ENCODE measurements around the gene PLD5.
"Not testable (repeated sequence)": the region's sequence is repeated elsewhere in the genome, so short reads cannot be mapped to it uniquely, and the experiment has no call there.

The PLD5 gene

GRCh38 chr1:242467556-242468145, 56.8 kb downstream of the PLD5 start:
- TF ChIP-seq, protein P1, sequence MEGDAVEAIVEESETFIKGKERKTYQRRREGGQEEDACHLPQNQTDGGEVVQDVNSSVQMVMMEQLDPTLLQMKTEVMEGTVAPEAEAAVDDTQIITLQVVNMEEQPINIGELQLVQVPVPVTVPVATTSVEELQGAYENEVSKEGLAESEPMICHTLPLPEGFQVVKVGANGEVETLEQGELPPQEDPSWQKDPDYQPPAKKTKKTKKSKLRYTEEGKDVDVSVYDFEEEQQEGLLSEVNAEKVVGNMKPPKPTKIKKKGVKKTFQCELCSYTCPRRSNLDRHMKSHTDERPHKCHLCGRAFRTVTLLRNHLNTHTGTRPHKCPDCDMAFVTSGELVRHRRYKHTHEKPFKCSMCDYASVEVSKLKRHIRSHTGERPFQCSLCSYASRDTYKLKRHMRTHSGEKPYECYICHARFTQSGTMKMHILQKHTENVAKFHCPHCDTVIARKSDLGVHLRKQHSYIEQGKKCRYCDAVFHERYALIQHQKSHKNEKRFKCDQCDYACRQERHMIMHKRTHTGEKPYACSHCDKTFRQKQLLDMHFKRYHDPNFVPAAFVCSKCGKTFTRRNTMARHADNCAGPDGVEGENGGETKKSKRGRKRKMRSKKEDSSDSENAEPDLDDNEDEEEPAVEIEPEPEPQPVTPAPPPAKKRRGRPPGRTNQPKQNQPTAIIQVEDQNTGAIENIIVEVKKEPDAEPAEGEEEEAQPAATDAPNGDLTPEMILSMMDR (IDR thresholded peaks at IDR 0.05; ENCODE audit: low read depth, low read length), result peak; percentile 54
- H3K4me3 ChIP-seq (replicated peaks in 1 of 2; ENCODE audit: low read depth in 2 of 2, low read length in 2 of 2), result no peak overlapping the region
- DNase-seq (ENCODE audit: low read depth in 2 of 2), result peak; percentile 54 to 59

DNA sequence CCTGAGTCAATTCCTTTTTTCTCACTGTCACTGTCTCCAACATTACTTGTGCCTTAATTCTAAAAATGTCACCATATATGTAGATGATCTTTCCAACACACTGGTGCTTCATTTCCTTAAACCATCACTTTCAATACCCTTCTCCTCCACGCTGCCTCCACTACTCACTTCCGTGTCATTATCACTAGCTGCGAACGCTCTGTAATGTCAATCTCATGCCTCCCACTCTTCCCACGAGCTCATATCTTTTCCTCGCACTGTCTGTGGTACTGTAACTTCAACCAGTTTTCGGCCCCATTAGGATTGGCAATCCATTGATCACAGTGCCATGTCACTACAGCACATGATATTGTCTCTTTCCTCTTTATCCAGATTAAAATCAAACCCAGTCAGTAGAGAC, 61.6 kb downstream of the PLD5 start:
- DNase-seq (ENCODE audit: low read depth in 2 of 2), result no peak
- TF ChIP-seq, protein P1 (IDR thresholded peaks at IDR 0.05; ENCODE audit: low read depth, low read length), result no peak
- no peak overlapping the region for H3K4me3 ChIP-seq (replicated peaks in 1 of 2; ENCODE audit: low read depth in 2 of 2, low read length in 2 of 2)

- H3K4me3 ChIP-seq (replicated peaks in 1 of 2; ENCODE audit: low read depth in 2 of 2, low read length in 2 of 2); DNase-seq (ENCODE audit: low read depth in 2 of 2): not testable (repeated sequence)
Observed at GRCh38 chr1:242459740-242460139, 64.8 kb downstream of the PLD5 start.

DNA sequence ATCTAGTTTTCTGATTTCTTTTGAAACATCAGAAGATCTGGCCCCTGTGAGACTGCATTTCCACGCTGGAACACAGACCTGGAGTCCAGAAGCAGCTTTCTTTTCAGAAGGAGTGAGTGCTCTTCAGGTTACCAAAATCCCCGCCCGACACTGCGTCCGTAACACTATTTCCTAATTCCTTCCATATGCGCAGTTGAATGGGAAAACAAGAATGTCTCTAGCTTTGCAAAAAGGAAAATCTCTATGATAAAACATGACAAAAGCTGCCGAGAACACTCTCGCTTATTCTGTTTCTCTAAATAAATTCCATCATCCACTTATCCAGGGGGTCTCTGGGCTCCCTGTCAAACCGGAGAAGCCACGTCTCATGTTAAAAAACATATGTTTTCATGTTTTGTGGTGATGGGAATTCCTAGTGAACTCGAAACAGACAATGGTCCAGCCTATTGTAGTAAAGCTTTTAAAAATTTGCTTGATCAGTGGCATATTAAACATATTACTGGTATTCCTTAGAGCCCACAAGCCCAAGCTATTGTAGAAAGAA, 67.7 kb downstream of the PLD5 start:
- no peak overlapping the region for H3K4me3 ChIP-seq (replicated peaks in 1 of 2; ENCODE audit: low read depth in 2 of 2, low read length in 2 of 2)
- no peak for DNase-seq (ENCODE audit: low read depth in 2 of 2)
- TF ChIP-seq, protein P1 (IDR thresholded peaks at IDR 0.05; ENCODE audit: low read depth, low read length), result no peak

- H3K4me3 ChIP-seq (replicated peaks in 1 of 2; ENCODE audit: low read depth in 2 of 2, low read length in 2 of 2), result no peak overlapping the region
- TF ChIP-seq, protein P1 (IDR thresholded peaks at IDR 0.05; ENCODE audit: low read depth, low read length), result no peak
- DNase-seq (ENCODE audit: low read depth in 2 of 2), result no peak
Observed at GRCh38 chr1:242455052-242455361, 69.5 kb downstream of the PLD5 start.

DNA sequence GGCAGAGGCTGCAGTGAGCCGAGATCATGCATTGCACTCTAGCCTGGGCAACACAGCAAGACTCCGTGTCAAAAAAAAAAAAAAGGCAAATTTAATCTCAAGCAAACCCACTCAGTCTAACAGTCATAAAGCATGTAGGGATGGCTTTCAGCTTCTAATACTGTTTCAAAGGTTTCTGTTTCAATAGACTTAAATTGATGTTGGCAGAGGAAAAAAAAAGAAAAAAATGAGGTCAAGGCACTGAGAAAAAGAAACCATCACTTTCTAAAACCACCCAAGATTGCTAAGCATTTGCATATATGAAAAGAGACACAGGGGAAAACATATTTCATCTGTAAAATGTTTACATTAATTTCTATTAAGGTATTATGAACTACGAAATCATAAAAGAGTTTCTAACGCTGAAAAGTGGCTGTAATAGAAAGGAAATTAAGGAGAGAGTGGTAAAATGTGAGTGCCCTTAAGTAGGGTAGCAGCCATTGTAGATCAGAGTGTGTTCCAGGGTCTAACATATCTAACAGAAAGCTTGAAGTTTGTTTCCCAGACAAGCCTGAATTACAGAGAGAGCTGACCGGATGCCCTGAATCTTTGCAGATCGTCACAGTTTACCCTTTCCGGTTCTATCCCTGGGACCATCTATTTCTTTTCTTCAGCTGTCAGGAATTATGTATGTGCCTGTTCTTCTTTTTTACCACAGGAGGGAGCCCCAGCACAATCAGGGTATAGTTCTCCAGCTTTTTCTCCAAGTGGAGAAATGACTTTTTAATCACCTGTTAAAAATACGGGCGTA, 70.0 kb downstream of the PLD5 start:
- peak; percentile 41 to 57 for DNase-seq (ENCODE audit: low read depth in 2 of 2)
- TF ChIP-seq, protein P1 (IDR thresholded peaks at IDR 0.05; ENCODE audit: low read depth, low read length), result peak; percentile 60

DNA sequence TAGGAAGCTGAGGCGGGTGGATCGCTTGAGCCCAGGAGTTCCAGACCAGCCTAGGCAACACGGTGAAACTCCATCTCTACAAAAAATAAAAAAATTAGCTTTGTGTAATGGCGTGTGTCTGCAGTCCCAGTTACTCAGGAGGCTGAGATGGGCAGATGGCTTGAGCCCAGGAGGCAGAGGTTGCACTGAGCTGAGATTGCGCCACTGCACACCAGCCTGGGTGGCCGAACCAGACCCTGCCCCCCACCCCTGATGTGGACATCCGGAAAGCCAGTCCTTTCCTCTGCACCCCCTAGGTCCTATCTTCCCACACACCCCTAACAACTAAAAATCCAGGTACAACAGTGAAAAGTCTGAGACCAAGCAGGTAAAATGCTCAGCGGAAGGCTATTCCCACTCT, 71.9 kb downstream of the PLD5 start:
- TF ChIP-seq, protein P1 (IDR thresholded peaks at IDR 0.05; ENCODE audit: low read depth, low read length), result no peak
- DNase-seq (ENCODE audit: low read depth in 2 of 2), result no peak

More for the DNA sequence above, 70.0 kb downstream of the PLD5 start:
- no peak overlapping the region for H3K4me3 ChIP-seq (replicated peaks in 1 of 2; ENCODE audit: low read depth in 2 of 2, low read length in 2 of 2)

More for the DNA sequence above, 71.9 kb downstream of the PLD5 start:
- no peak overlapping the region for H3K4me3 ChIP-seq (replicated peaks in 1 of 2; ENCODE audit: low read depth in 2 of 2, low read length in 2 of 2)
